HuH-7.5 (cell line): ENCODE results near the gene SREBF1.

ENCODE experiments used
- DNase-seq: peaks from one replicate; pipeline ENCODE4 v3.0.0; 2011; ENCODE audit warnings: low spot score

SREBF1 gene

GRCh38 chr17:17779015-17779611 is 57.7 kb downstream of the SREBF1 start:
- no peak for DNase-seq

- no peak for DNase-seq
These were observed 58.3 kb downstream of the SREBF1 start for GRCh38 chr17:17778308-17779014.

GRCh38 chr17:17776889-17777288 is 59.9 kb downstream of the SREBF1 start:
- no peak for DNase-seq

- DNase-seq: no peak
These were observed 62.5 kb downstream of the SREBF1 start for GRCh38 chr17:17774009-17774881.

GRCh38 chr17:17772231-17772630 is 64.6 kb downstream of the SREBF1 start:
- no peak for DNase-seq

- DNase-seq: no peak
These were observed 65.1 kb downstream of the SREBF1 start for GRCh38 chr17:17771498-17772201.

- DNase-seq: no peak
These were observed 66.1 kb downstream of the SREBF1 start for GRCh38 chr17:17770632-17771044.

- no peak for DNase-seq
These were observed 66.7 kb downstream of the SREBF1 start for GRCh38 chr17:17769869-17770631.

GRCh38 chr17:17768424-17769088 is 68.2 kb downstream of the SREBF1 start:
- DNase-seq: no peak

GRCh38 chr17:17767887-17768418 is 68.8 kb downstream of the SREBF1 start:
- no peak for DNase-seq

- no peak for DNase-seq
These were observed 69.5 kb downstream of the SREBF1 start for GRCh38 chr17:17767154-17767869.

GRCh38 chr17:17766744-17767120 is 70.1 kb downstream of the SREBF1 start:
- no peak for DNase-seq

GRCh38 chr17:17766077-17766743 is 70.6 kb downstream of the SREBF1 start:
- DNase-seq: no peak

- DNase-seq: no peak
These were observed 71.3 kb downstream of the SREBF1 start for GRCh38 chr17:17765359-17766076.

- no peak for DNase-seq
These were observed 73.1 kb downstream of the SREBF1 start for GRCh38 chr17:17763734-17764133.

GRCh38 chr17:17763136-17763535 is 73.7 kb downstream of the SREBF1 start:
- DNase-seq: no peak

GRCh38 chr17:17762744-17763105 is 74.1 kb downstream of the SREBF1 start:
- no peak for DNase-seq
